Natural killer cell (primary cell): ENCODE data around the gene SKAP1. TPM values are rescaled to one million over a fixed set of nuclear protein-coding genes. Genes with fewer than 3 reads are reported as not detected.

ENCODE experiments used
- ATAC-seq, 3 donors: fragments of 150-1000 bp in 2 of 3; fragments of 200-7000 bp in 1 of 3; cut with Tn5 transposase; 1 replicate in 1 of 3; 2 replicates in 2 of 3; pipeline ENCODE4 v1.10.0; 2021; ENCODE audit warnings: mild to moderate bottlenecking in 2 of 3, moderate library complexity in 2 of 3
- DNase-seq, 2 donors: peaks; one replicate each; pipeline versions ENCODE4 v3.0.0 to v3.0.0-alpha.2; 2013 to 2021; ENCODE audit warnings: mixed read lengths in 1 of 2
- H3K27ac ChIP-seq: one replicate; pipeline ENCODE4 v1.5.1; 2013; ENCODE audit warnings: mild to moderate bottlenecking, low read length
- H3K27me3 ChIP-seq: one replicate; pipeline ENCODE4 v1.6.1; 2013; ENCODE audit warnings: low read length; ENCODE audit not compliant: control insufficient read depth, insufficient read depth
- H3K36me3 ChIP-seq: one replicate; pipeline ENCODE4 v1.6.1; 2013; ENCODE audit warnings: low read length; ENCODE audit not compliant: control insufficient read depth, insufficient read depth
- H3K4me1 ChIP-seq: one replicate; pipeline ENCODE4 v1.6.1; 2013; ENCODE audit warnings: low read length; ENCODE audit not compliant: control insufficient read depth, insufficient read depth
- H3K4me3 ChIP-seq: one replicate; pipeline ENCODE4 v1.5.1; 2013; ENCODE audit warnings: low read length
- H3K9me3 ChIP-seq: one replicate; pipeline ENCODE4 v1.6.1; 2013; ENCODE audit warnings: low read length; ENCODE audit not compliant: control insufficient read depth, insufficient read depth
- H3K27ac Mint-ChIP-seq, 2 donors: one replicate each; pipeline ENCODE4 v1.8.0; 2022; ENCODE audit warnings: mild to moderate bottlenecking in 2 of 2, mixed read lengths in 2 of 2, moderate library complexity in 1 of 2
- H3K27me3 Mint-ChIP-seq, 2 donors: one replicate each; pipeline ENCODE4 v1.8.0; 2022; ENCODE audit warnings: low read depth in 2 of 2, mixed read lengths in 2 of 2
- H3K36me3 Mint-ChIP-seq: one replicate; pipeline ENCODE4 v1.8.0; 2022; ENCODE audit warnings: mixed read lengths
- H3K4me1 Mint-ChIP-seq, 2 donors: one replicate each; pipeline ENCODE4 v1.8.0; 2022; ENCODE audit warnings: mixed read lengths in 2 of 2
- H3K4me3 Mint-ChIP-seq: one replicate; pipeline ENCODE4 v1.8.0; 2022; ENCODE audit warnings: mild to moderate bottlenecking, moderate library complexity, mixed read lengths
- H3K9me3 Mint-ChIP-seq, 2 donors: one replicate each; pipeline ENCODE4 v1.8.0; 2022; ENCODE audit warnings: mixed read lengths in 2 of 2
- WGBS: methylation state at CpG from one replicate; pipeline ENCODE4 v1.1.7; 2013; ENCODE audit warnings: missing lambda C conversion rate; ENCODE audit not compliant: insufficient coverage; 5-methylcytosine and 5-hydroxymethylcytosine counted together
- intact Hi-C: fragments of 100-400 bp; cut with micrococcal nuclease; formaldehyde crosslinking; loops from one replicate; pipeline ENCODE4 v1.14.2; 2022
- total RNA-seq, 4 donors: library from RNA; stranded (reverse); fragments of 120-200 nt in 1 of 4; gene quantifications; one replicate each; pipeline versions ENCODE4 v1.2.3 to v1.2.4, GENCODE V29; 2013 to 2022
- TF ChIP-seq, protein P1 (sequence below): fragments of 200-600 bp; IDR thresholded peaks from one replicate; pipeline ENCODE4 v1.8.0; 2022; ENCODE audit warnings: antibody characterized with exemption

SKAP1 gene
- total RNA-seq, 3 donors from 2014 or later (not counting 1 experiment from before 2014, with no cell fraction given) = 168 to 227 (median 190) TPM

DNA sequence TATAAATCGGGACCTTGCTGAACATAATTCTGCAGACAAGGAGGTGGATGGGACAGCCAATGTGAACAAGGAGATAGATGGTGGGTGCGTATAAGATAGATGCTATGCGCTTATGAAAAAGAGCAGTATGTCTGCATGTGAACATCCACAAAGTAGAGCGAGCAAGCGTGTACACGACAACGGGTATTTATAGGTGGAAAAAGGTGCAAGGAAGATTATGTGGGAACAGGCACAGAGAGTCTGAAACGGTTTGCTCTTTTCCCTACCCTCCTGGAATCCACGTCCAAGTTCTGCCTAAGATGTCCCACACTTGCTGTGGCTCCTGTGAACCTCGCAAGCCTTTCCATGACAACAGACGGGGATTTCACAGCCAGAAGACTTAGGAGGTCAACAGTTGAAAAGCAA is 279.4 kb downstream of the SKAP1 start:
- H3K9me3 Mint-ChIP-seq = no peaks in the 10 kb centered on the region

DNA sequence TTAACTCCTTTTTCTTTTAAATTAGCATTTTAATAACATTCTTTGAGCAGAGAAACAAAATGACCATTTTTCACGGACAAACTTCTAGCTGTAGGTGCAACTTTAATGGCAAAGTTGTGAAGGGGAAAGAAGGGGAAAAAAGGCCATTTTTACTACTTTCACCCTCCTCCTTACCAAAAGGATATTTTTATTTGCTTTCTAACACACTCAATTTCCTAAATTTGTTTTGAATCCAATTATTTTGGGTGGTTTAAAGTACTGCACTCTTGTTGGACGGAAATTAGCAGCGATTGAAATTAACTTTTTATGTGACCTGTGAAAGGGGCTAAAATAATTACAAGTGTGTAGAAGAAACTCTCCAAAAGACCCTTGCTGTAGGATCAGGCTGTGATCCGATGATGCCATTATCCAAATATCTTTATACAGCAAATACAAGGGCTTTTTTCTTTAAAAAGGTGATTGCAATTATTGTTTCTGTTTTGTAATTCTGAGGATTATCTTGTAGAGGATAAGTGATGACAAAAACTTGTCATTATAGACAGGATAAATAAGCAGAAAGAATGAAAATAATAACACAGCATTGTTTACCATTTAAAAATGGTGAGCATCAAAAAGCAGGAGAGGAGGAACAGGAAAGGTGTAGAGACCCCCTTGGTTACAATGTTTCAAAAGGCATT is 280.1 kb downstream of the SKAP1 start:
- Histone ChIP-seq H3K27ac (no peak overlapping the region), H3K27me3 (no peaks in the 10 kb centered on the region), H3K36me3 (peaks cover 35% of the 10 kb centered on the region), H3K4me1 (no peaks in the 10 kb centered on the region), H3K4me3 (no peak overlapping the region), H3K9me3 (no peaks in the 10 kb centered on the region)
- Mint-ChIP-seq H3K27me3 (no peaks in the 10 kb centered on the region), H3K9me3 (no peaks in the 10 kb centered on the region), H3K36me3 (no peaks in the 10 kb centered on the region), H3K4me1 (peaks cover 5 to 10% of the 10 kb centered on the region in 2 donors), H3K27ac (no peak overlapping the region), H3K4me3 (no peak overlapping the region)
- DNase-seq (no peak), ATAC-seq (no peak)
- intact Hi-C loops = loop anchor here (5.0 kb wide), 1 partner anchor 467 kb away; the partner anchor contains the start of gene HOXB8
- TF ChIP-seq, protein P1, sequence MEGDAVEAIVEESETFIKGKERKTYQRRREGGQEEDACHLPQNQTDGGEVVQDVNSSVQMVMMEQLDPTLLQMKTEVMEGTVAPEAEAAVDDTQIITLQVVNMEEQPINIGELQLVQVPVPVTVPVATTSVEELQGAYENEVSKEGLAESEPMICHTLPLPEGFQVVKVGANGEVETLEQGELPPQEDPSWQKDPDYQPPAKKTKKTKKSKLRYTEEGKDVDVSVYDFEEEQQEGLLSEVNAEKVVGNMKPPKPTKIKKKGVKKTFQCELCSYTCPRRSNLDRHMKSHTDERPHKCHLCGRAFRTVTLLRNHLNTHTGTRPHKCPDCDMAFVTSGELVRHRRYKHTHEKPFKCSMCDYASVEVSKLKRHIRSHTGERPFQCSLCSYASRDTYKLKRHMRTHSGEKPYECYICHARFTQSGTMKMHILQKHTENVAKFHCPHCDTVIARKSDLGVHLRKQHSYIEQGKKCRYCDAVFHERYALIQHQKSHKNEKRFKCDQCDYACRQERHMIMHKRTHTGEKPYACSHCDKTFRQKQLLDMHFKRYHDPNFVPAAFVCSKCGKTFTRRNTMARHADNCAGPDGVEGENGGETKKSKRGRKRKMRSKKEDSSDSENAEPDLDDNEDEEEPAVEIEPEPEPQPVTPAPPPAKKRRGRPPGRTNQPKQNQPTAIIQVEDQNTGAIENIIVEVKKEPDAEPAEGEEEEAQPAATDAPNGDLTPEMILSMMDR = no peak
- WGBS = 94% methylated on average over 2 of the region's 4 CpGs

More for the DNA sequence above, 279.4 kb downstream of the SKAP1 start:
- intact Hi-C loops = loop anchor here (5.0 kb wide), 1 partner anchor 467 kb away; the partner anchor contains the start of gene HOXB8
- Mint-ChIP-seq H3K27me3 (no peaks in the 10 kb centered on the region), H3K4me1 (peaks cover 5 to 9% of the 10 kb centered on the region in 2 donors), H3K36me3 (no peaks in the 10 kb centered on the region), H3K27ac (peak overlapping the region in 1 of 2 donors; percentile 49), H3K4me3 (no peak overlapping the region)
- H3K27ac ChIP-seq = no peak overlapping the region
- H3K9me3 ChIP-seq = no peaks in the 10 kb centered on the region
- H3K27me3 ChIP-seq = no peaks in the 10 kb centered on the region
- no peaks in the 10 kb centered on the region for H3K4me1 ChIP-seq
- DNase-seq = no peak
- 95% methylated on average over 11 of the region's 11 CpGs for WGBS
- no peak overlapping the region for H3K4me3 ChIP-seq
- ATAC-seq = no peak
- peaks cover 29% of the 10 kb centered on the region for H3K36me3 ChIP-seq
- TF ChIP-seq, protein P1 = no peak

DNA sequence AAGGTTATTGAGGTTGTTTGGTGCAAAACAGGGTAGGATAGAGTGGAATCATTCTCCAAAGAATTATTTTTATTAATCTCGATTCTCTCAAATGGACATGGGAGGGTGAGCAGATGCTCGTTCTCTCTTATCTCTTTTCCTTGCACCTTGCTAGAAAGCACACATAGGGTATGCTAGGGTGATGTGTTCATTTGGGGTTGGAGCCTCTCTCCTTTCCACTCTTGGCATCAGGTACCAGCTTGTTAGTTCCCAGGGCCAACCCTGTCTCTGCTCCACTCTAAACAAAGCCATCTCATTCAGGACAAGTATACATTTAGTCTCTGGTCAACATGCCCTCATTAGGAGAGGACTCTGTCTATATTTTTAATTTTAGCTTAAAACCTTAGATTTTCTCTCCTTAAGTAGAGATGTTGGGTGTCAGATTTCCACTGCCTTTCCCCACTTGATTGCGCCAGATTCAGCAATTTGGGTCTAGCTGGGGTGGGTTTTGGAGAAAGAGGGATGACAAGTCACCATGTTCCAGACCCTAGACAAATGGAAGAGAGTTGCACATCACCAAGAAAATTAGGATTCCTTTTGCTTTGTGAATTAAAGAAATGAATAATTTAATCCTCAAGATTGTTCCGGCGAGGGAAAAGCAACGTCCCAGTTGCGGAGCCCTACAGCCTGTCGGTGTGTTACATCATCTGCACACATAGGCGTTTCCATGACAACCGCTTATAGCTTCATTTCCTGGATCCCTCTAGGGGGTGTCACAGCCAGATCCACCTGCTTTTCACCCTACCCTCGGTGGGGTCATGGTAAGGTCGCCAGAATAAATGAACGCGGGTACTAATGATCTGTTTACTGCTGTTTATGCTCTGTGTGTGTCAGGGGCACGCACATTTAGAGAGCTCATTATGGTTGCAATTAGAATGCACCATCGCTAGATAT is 280.9 kb downstream of the SKAP1 start:
- H3K27me3 ChIP-seq = no peaks in the 10 kb centered on the region
- no peak overlapping the region for H3K27ac ChIP-seq
- H3K36me3 Mint-ChIP-seq = no peaks in the 10 kb centered on the region
- no peaks in the 10 kb centered on the region for H3K27me3 Mint-ChIP-seq
- no peaks in the 10 kb centered on the region for H3K9me3 Mint-ChIP-seq
- H3K9me3 ChIP-seq = no peaks in the 10 kb centered on the region
- H3K36me3 ChIP-seq = peaks cover 33% of the 10 kb centered on the region
- intact Hi-C loops = no loop called here
- peak overlapping the region; percentile 29 to 35 for H3K27ac Mint-ChIP-seq
- no peaks in the 10 kb centered on the region for H3K4me1 ChIP-seq
- no peak overlapping the region for H3K4me3 ChIP-seq
- TF ChIP-seq, protein P1 = no peak
- H3K4me1 Mint-ChIP-seq = peaks cover under 1 to 10% of the 10 kb centered on the region in 2 donors
- ATAC-seq (no peak), DNase-seq (peak in 1 of 2 donors; percentile 26)
- no peak overlapping the region for H3K4me3 Mint-ChIP-seq
- 92% methylated on average over 14 of the region's 16 CpGs for WGBS
